GM19455 (cell line): ENCODE data around the gene NFIC.
"Not testable (repeated sequence)": the region's sequence is repeated elsewhere in the genome, so short reads cannot be mapped to it uniquely, and the experiment has no call there.

ENCODE experiments used
- ATAC-seq: cut with Tn5 transposase; IDR thresholded peaks from one replicate; pipeline ENCODE4 v1.9.1; 2021; ENCODE audit not compliant: unreplicated experiment

Gene NFIC

GRCh38 chr19:3336680-3337523 lies 29.5 kb upstream of the NFIC start:
- no peak for ATAC-seq

DNA sequence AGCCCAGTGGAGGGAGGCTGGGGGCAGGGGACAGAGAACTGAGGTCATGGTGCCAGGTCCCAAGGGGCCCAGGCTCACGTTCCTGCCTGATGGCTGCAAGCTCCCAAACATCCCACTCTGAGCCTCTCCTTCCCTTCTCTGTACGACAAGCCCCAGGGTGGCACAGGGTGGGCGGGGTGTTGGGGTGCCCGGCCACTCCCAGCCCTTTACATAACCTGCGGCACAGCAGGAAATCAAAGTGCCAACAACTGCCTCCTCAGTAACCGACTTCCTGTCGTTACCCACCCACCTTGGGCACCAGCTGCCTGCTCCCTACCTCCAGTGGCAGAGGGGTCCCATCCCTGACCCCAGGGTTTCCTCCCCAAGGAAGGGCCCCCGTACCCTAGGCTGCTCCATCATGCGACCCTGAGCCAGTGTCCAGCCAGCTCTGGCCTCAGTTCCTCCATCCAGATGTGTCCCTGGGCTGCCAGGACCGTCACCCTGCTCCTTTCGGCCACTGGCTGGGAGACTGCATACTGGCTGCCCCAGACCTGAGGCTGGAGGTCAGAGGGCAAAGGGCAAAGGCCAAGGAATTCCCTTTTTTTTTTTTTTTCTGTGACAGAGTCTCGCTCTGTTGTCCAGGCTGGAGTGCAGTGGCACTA lies 27.7 kb upstream of the NFIC start:
- no peak for ATAC-seq

GRCh38 chr19:3340340-3340739 lies 26.0 kb upstream of the NFIC start:
- ATAC-seq: no peak

- no peak for ATAC-seq
Observed at GRCh38 chr19:3342246-3342645, 24.1 kb upstream of the NFIC start.

DNA sequence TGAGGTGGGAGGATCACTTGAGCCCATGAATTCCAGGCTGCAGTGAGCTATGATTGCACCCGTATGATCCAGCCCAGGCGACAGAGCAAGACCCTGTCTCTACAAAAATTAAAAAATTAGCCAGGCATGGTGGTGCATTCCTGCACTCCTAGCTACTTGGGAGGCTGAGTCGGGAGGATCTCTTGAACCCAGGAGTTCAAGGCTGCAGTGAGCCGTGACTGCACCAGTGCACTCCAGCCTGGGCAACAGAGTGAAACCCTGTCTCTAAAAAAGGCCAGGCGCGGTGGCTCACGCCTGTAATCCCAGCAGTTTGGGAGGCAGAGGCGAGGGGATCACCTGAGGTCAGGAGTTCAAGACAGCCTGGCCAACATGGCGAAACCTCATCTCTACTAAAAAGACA lies 23.4 kb upstream of the NFIC start:
- not testable (repeated sequence) for ATAC-seq

- no peak for ATAC-seq
Observed at GRCh38 chr19:3343619-3344502, 22.5 kb upstream of the NFIC start.

- ATAC-seq: no peak
Observed at GRCh38 chr19:3344608-3345598, 21.5 kb upstream of the NFIC start.

DNA sequence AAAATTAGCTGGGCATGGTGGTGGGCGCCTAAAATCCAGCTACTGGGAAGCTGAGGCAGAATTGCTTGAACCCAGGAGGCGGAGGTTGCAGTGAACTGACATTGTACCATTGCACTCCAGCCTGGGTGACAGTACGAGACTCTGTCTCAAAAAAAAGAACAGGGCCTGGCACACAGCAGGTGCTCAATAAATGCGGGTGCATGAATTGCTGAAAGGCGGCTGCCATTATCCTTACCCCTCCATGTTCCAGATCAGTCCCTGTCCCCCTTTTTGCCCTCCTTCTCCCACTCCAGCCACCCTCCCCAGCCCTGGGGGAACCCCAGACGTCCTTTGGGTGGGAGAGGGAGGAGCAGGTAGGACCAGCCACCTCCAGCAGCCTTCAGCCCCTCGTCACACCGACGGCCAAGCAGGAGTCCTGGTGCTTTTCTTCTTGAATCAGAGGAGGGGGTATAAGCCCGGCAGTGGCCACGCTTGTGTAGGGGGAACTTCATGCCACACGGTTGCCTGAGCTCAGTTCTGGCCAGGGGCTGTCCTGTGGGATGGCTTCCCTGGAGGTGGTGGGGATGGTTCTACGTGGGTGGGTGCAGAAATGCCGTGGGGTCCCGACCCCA lies 20.4 kb upstream of the NFIC start:
- ATAC-seq: no peak

GRCh38 chr19:3346677-3347353 lies 19.6 kb upstream of the NFIC start:
- ATAC-seq: no peak

DNA sequence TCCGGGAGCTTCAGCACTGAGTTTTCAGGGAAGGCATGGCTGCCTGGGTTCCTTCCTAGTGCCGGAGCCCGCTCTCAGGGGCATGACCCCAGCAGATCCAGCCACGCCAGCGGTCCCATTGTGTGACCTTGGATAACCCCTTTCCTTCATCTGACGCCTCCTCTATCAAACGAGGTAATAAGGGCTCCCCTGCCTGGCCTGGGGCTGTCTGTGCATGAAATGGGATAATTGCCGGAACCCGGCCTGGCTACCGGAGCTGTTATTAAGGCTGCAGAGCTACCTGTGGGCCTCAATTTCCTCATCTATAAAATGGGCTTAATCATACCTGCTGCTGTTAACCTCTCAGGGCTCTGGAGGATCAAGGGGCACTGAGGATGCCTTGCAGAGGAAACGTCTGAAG lies 18.3 kb upstream of the NFIC start:
- ATAC-seq: no peak

DNA sequence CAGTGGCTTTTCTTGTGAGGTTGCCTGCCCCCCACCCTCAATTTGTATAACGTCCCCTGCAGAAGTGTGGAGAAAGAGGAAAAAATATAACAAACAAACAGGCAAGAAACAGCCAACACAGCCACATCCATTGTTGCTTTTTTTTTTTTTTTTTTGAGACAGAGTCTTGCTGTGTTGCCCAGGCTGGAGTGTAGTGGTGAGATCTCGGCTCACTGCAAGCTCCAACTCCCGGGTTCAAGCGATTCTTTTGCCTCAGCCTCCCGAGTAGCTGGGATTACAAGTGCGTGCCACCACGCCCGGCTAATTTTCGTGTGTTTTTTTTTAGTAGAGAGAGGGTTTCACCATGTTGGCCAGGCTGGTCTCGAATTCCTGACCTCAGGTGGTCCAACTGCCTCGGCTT lies 17.9 kb upstream of the NFIC start:
- not testable (repeated sequence) for ATAC-seq

GRCh38 chr19:3350014-3350663 lies 16.2 kb upstream of the NFIC start:
- ATAC-seq: no peak

DNA sequence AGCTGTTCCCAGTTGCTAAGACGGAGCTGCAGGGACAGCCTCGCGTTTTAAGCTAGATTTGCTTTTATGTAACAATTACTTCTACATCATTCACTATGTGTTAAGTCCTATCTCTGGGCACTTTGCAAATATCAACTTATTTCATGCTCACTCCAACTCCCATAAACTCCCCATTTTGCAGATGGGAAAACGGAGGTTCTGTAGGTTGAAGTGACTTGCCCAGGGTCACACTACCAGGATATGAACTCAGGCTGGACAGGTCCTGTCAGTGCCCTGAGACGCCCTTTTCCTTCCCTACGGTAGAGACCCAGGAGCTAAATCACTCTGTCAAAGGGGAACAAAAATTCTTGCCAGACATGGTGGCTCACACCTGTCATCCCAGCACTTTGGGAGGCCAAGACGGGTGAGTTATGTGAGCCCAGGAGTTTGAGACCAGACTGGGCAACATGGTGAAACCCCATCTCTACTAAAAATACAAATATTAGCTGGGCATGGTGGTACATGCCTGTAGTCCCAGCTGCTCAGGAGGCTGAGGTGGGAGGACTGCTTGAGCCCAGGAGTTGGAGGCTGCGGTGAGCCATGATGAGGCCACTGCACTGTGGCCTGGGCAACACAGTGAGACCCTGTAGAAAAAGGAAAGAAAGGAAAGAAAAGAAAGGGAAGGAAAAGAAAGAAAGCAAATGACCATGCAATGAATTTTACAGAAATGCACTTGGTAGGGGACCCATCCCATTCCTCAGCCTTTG lies 14.5 kb upstream of the NFIC start:
- ATAC-seq: no peak

- ATAC-seq: no peak
Observed at GRCh38 chr19:3353493-3353892, 12.9 kb upstream of the NFIC start.

- no peak for ATAC-seq
Observed at GRCh38 chr19:3356805-3357204, 9.6 kb upstream of the NFIC start.

DNA sequence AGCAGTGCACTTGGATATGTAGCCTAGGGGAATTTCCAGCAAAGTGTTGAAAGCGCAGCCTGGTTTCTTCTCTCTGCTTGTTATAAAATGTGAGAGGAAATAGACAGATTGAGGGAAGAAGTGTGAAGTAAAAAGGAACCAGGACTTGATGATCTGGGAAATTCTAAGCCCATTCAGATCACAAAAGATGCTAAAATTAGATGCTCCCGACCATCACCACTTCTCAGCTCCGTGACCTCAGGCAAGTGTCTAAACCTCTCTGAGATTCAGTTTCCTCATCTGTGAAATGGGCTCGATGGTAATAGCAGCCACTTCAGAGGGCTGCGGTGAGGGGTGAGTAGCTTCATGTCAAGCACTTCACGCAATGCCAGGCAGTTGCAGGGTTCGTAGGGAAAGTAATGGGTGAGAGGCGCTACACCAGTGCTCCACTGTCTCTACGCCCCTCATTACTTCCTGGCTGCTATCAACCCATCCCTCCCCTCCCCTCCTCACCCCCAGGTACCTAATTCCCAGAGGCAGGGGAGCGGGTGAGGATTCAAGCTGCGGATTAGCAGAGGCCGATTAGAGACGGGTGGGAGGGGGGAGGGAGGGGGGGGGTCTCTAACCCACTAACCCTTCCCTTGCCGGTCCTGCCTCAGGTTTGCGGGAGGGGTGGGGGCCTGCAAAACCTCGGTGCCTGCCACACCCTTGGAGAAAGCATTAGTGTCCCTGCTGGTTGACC lies 9.0 kb upstream of the NFIC start:
- ATAC-seq: no peak

GRCh38 chr19:3357992-3358688 lies 8.2 kb upstream of the NFIC start:
- no peak for ATAC-seq
